ENCODE results near the gene CLDN9. TPM values are rescaled to one million over a fixed set of nuclear protein-coding genes. Genes with fewer than 3 reads are reported as not detected.
"Not testable (repeated sequence)": the region's sequence is repeated elsewhere in the genome, so short reads cannot be mapped to it uniquely, and the experiment has no call there.

Gene CLDN9
- total RNA-seq, 2 experiments from 2014 or later, result not detected

DNA sequence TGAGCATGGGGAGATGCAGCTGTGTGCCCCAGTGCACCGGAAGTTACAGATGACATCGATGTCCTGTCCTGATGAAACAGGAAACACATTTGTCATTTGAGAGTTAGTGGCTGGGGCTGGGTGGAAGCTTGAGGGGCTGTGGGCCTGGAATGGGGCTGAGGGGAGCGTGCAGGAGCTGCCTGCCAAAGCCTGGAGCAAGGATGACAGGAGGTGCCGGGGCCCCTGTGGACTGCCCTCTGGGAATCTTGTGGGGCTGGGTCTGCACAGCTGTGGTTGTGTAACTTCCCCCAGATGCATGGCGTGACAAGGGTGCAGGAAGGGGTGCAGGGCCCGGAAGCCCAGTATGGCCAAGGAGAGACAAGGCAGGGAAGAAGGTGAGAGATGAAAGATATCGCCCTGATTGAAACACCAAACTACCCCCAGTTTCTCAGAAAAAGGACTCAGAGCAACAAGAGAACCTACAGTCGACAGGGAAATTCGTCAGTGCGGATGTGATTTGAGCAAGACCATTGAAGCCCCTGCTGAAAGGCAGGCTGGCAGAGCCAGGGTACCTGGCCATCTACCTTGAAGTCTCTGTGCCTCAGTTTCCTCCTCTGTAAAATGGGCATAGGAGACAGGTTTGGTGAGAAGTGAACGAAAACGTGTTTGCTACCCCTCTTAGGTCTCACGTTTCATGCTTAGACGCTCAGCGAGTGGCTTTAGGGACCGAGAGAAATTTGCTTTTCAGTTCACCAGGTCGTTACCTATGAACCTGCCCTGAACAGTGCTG is 42.4 kb downstream of the CLDN9 start:
- intact Hi-C loops (cut with DNase I, micrococcal nuclease), result loop anchor here in 1 of 2 experiments (5.0 kb wide), 1 partner anchor 53 kb away; no protein-coding TSS in a partner anchor
- no peaks in the 10 kb centered on the region for H3K9me3 Mint-ChIP-seq
- peaks cover 48% of the 10 kb centered on the region for H3K4me1 Mint-ChIP-seq (ENCODE audit: low read depth)
- ChIA-PET POLR2A (interaction anchor here (0.6 to 1.0 kb wide), 3 partner anchors 8 to 74 kb away, joined by 3 to 4 read pairs (median 4); partner anchors contain the start of gene MMP25), CTCF (interaction anchor here (0.6 to 1.9 kb wide), 2 partner anchors 74 to 76 kb away, joined by 3 to 7 read pairs; no protein-coding TSS in a partner anchor)
- peaks cover 56% of the 10 kb centered on the region for H3K4me1 ChIP-seq (ENCODE audit: insufficient read depth, low read length)
- H3K27me3 ChIP-seq (ENCODE audit: control insufficient read depth in 1 of 2, insufficient read depth in 2 of 2, low read length in 2 of 2), result no peaks in the 10 kb centered on the region
- DNase-seq, result peak in 2 of 14 experiments; percentile 51 to 58
- H3K27me3 Mint-ChIP-seq, result no peaks in the 10 kb centered on the region
- no peaks in the 10 kb centered on the region for H3K9me3 ChIP-seq (ENCODE audit: control insufficient read depth in 1 of 2, insufficient read depth in 1 of 2, low read length in 2 of 2)
- peak overlapping the region; percentile 67 for H3K27ac Mint-ChIP-seq
- no peak overlapping the region for H3K4me3 ChIP-seq (ENCODE audit: low read length)
- peaks cover 3% of the 10 kb centered on the region for H3K36me3 ChIP-seq (ENCODE audit: insufficient read depth, low read length)
- H3K36me3 Mint-ChIP-seq (ENCODE audit: low read depth), result peaks cover 30% of the 10 kb centered on the region
- peak overlapping the region; percentile 54 for H3K4me3 Mint-ChIP-seq
- ATAC-seq (ENCODE audit: poor library complexity), result no peak
- no peak overlapping the region for H3K27ac ChIP-seq (ENCODE audit: low read depth in 1 of 2, low read length in 2 of 2)
- TF ChIP-seq, protein P1, sequence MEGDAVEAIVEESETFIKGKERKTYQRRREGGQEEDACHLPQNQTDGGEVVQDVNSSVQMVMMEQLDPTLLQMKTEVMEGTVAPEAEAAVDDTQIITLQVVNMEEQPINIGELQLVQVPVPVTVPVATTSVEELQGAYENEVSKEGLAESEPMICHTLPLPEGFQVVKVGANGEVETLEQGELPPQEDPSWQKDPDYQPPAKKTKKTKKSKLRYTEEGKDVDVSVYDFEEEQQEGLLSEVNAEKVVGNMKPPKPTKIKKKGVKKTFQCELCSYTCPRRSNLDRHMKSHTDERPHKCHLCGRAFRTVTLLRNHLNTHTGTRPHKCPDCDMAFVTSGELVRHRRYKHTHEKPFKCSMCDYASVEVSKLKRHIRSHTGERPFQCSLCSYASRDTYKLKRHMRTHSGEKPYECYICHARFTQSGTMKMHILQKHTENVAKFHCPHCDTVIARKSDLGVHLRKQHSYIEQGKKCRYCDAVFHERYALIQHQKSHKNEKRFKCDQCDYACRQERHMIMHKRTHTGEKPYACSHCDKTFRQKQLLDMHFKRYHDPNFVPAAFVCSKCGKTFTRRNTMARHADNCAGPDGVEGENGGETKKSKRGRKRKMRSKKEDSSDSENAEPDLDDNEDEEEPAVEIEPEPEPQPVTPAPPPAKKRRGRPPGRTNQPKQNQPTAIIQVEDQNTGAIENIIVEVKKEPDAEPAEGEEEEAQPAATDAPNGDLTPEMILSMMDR (IDR thresholded peaks at IDR 0.05), result no peak

DNA sequence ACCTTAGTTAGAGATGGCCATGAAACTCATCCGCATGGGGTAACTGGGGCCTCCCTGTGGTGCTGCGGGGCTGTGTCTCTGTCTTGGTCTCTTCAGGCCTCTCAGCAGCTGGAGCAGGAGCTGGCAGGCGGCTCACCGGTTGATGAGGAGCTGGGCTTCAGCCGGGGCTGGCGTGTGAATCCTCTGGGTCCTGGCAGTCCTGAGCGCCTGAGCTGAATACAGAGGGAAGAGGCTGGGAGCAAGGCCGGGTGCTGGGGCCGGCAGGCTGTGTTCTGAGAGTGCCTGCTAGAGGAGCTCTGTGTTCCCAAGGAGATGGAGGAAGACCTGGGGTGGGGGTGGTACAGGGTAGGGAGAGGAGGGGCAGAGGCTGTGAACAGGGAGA is 43.0 kb downstream of the CLDN9 start:
- not testable (repeated sequence) for H3K27me3 ChIP-seq (ENCODE audit: control insufficient read depth in 1 of 2, insufficient read depth in 2 of 2, low read length in 2 of 2); H3K36me3 ChIP-seq (ENCODE audit: insufficient read depth, low read length); H3K9me3 Mint-ChIP-seq; H3K4me3 ChIP-seq (ENCODE audit: low read length); H3K27me3 Mint-ChIP-seq; H3K27ac ChIP-seq (ENCODE audit: low read depth in 1 of 2, low read length in 2 of 2); ATAC-seq (ENCODE audit: poor library complexity); H3K9me3 ChIP-seq (ENCODE audit: control insufficient read depth in 1 of 2, insufficient read depth in 1 of 2, low read length in 2 of 2)
- CTCF ChIA-PET, result interaction anchor here (0.6 to 1.9 kb wide), 2 partner anchors 74 to 75 kb away, joined by 3 to 7 read pairs; no protein-coding TSS in a partner anchor
- peaks cover 59% of the 10 kb centered on the region for H3K4me1 ChIP-seq (ENCODE audit: insufficient read depth, low read length)
- DNase-seq, result peak in 1 of 14 experiments; percentile 15
- peaks cover 50% of the 10 kb centered on the region for H3K4me1 Mint-ChIP-seq (ENCODE audit: low read depth)
- POLR2A ChIA-PET, result interaction anchor here (0.8 to 0.9 kb wide), 2 partner anchors 8 to 11 kb away, joined by 3 read pairs; no protein-coding TSS in a partner anchor
- H3K27ac Mint-ChIP-seq, result peak overlapping the region; percentile 67
- intact Hi-C loops (cut with DNase I, micrococcal nuclease), result loop anchor here in 1 of 2 experiments (5.0 kb wide), 1 partner anchor 53 kb away; no protein-coding TSS in a partner anchor
- H3K36me3 Mint-ChIP-seq (ENCODE audit: low read depth), result peaks cover 30% of the 10 kb centered on the region
- peak overlapping the region; percentile 54 for H3K4me3 Mint-ChIP-seq

DNA sequence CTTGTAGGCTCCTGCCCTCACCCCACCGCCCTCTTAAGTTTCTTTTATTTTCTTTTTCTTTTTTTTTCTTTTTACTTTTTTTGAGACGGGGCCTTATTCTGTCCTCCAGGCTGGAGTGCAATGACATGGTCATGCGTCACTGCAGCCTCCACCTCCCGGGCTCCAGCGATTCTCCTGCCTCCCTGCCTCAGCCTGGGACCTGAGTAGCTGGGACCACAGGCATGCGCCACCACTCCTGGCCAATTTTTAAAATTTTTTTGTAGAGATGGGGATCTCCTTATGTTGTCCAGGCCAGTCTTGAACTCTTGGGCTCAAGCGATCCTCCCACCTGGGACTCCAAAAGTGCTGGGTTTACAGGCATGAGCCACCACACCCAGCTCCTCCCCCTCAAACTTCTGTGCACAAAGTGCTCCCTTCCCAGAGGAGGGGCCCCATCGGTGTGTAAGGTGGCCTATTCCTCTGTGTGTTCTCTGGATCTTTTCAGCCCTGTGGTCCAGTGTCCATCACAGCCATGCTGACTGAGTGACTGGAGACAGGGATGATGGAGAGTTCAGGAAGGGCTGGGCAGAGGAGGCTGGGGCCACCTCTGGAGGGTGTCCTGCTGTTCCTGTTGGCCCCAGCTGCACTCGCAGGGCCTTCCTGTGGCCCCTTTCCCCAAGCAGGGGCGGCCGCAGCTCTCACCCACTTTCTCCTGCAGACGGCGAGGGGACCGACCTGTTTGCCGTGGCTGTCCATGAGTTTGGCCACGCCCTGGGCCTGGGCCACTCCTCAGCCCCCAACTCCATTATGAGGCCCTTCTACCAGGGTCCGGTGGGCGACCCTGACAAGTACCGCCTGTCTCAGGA is 43.8 kb downstream of the CLDN9 start:
- Histone ChIP-seq H3K27ac (ENCODE audit: low read depth in 1 of 2, low read length in 2 of 2) (no peak overlapping the region), H3K27me3 (ENCODE audit: control insufficient read depth in 1 of 2, insufficient read depth in 2 of 2, low read length in 2 of 2) (no peaks in the 10 kb centered on the region), H3K36me3 (ENCODE audit: insufficient read depth, low read length) (peaks cover 3% of the 10 kb centered on the region), H3K9me3 (ENCODE audit: control insufficient read depth in 1 of 2, insufficient read depth in 1 of 2, low read length in 2 of 2) (no peaks in the 10 kb centered on the region), H3K4me3 (ENCODE audit: low read length) (no peak overlapping the region), H3K4me1 (ENCODE audit: insufficient read depth, low read length) (peaks cover 64% of the 10 kb centered on the region)
- peaks cover 30% of the 10 kb centered on the region for H3K36me3 Mint-ChIP-seq (ENCODE audit: low read depth)
- no peaks in the 10 kb centered on the region for H3K27me3 Mint-ChIP-seq
- ChIA-PET CTCF (interaction anchor here (0.8 to 1.9 kb wide), 2 partner anchors 25 to 73 kb away, joined by 3 to 7 read pairs; no protein-coding TSS in a partner anchor), POLR2A (interaction anchor here (0.8 to 1.1 kb wide), 3 partner anchors 9 to 18 kb away, joined by 3 to 4 read pairs (median 3); no protein-coding TSS in a partner anchor)
- TF ChIP-seq, protein P1 (IDR thresholded peaks at IDR 0.05), result no peak
- peaks cover 50% of the 10 kb centered on the region for H3K4me1 Mint-ChIP-seq (ENCODE audit: low read depth)
- DNase-seq (peak in 1 of 14 experiments; percentile 15), ATAC-seq (ENCODE audit: poor library complexity) (no peak)
- intact Hi-C loops (cut with DNase I, micrococcal nuclease), result loop anchor here in 1 of 2 experiments (5.0 kb wide), 1 partner anchor 54 kb away; no protein-coding TSS in a partner anchor
- H3K9me3 Mint-ChIP-seq, result no peaks in the 10 kb centered on the region
- peak overlapping the region; percentile 70 for H3K4me3 Mint-ChIP-seq
- H3K27ac Mint-ChIP-seq, result peak overlapping the region; percentile 61

All from CD4-positive, alpha-beta T cell (primary cell).